GM21423 (cell line): Measurements from ENCODE around the gene EBF4.
"Not testable (repeated sequence)": the region's sequence is repeated elsewhere in the genome, so short reads cannot be mapped to it uniquely, and the experiment has no call there.

Experiments used
- ATAC-seq: cut with Tn5 transposase; IDR thresholded peaks from one replicate; pipeline ENCODE4 v1.9.1; 2021; ENCODE audit warnings: mild to moderate bottlenecking, moderate library complexity; ENCODE audit not compliant: unreplicated experiment

EBF4 gene

DNA sequence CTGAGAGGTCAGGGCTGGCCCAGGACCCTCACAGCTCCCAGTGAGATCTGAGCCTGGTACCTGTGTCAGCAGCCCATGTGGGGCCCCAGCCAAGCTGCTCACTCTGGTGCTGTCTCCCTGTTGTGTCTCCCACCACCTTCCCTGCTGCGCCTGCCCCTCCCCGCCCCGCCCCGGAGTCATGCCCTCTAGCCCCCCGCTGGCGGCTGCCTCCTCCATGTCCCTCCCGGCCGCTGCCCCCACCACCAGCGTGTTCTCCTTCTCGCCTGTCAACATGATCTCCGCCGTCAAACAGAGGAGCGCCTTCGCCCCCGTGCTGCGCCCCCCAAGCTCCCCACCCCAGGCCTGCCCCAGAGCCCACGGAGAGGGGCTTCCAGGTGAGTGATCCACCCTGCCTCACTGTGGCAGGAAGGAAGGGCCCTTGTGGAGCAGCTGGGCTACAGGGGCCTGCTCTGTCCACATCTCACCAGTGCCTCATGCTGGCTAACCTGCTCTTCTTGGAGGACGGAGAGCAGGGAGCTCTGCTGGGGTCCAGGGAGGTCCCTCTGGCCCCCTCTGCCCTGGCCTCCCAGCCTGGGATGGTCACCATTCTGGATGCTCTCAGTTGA is 63.0 kb downstream of the EBF4 start:
- no peak for ATAC-seq

DNA sequence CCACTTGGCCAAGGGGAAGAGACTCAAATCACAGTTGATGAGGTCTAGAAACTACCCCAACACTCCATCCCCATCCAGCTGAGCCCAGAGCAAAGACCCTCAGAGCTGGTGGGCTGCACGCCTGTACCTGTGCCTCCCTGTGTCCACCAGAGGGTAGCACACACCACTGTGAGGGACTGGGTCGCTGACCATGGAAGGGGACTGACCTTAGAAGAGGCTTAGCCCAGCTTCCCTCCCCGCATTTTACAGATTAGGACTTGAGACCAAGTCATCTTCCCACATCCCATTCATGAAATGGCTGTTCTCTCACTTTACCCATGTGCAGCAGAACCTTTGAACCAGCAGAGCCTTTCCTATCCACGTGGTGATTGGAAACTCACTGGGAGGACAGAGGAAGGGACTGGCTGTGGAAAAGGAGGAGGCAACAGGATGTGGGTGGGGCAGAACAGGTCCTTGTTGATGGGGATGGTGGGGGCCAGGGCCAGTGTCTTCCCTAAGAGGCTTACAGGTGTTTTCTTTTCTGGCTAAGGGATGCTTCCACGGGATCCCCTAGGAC is 63.6 kb downstream of the EBF4 start:
- no peak for ATAC-seq

DNA sequence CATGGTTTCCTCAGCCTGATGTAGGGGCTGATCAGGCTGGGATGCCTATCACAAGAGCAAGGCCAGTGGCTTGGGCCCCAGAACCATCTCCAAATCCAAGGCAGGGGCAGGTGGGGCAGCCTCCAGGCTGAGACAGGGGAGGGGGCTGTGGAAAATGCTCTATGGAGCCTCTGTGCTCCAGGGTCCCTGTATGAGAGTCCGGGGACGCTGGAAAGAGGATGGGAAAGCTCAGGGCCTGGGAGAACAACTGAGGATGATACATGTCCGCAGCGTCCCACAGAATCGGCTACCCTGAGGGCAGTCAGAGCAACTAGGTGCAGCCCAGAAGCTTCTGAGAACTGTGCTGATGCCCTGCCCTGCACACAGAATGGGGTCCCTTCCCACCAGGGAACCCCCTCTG is 64.4 kb downstream of the EBF4 start:
- ATAC-seq: no peak

DNA sequence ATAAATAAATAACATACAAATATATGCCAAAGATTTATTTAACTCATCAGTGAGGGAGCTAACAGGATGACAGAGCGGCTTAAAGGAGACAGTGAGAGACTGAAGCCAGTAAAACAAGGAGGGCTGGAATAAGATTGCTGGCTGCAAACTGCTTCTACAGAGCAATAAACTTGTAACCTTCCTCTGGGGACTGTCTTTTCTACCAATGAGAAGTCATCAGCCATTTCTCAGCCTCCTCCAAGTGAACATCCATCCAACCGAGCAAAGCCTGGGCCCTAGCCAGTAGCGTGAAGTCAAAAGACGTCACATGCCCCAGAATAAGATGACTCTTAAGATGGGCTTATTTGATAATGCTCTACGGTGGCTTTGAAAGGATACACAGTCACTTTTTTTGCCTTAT is 65.4 kb downstream of the EBF4 start:
- no peak for ATAC-seq

DNA sequence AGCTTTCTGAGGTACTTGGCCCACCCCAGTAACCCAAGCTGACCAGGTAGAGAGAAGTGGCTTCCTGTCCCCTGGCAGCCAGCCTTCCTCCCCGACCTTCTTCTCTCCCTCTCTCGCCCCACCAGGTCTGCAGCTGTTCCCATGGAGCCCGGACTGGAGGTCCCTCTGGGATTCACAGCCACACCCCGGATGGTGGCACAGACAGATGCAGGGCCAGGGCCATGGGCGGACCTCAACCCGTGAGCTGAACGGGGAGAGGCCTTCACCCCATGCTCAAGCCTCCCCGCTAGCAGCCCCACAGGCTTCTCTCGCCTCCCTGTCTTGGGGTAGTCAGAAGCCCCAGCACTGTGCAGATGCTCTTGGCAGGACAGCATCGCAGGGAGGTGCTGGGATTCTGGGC is 66.6 kb downstream of the EBF4 start:
- ATAC-seq: no peak

DNA sequence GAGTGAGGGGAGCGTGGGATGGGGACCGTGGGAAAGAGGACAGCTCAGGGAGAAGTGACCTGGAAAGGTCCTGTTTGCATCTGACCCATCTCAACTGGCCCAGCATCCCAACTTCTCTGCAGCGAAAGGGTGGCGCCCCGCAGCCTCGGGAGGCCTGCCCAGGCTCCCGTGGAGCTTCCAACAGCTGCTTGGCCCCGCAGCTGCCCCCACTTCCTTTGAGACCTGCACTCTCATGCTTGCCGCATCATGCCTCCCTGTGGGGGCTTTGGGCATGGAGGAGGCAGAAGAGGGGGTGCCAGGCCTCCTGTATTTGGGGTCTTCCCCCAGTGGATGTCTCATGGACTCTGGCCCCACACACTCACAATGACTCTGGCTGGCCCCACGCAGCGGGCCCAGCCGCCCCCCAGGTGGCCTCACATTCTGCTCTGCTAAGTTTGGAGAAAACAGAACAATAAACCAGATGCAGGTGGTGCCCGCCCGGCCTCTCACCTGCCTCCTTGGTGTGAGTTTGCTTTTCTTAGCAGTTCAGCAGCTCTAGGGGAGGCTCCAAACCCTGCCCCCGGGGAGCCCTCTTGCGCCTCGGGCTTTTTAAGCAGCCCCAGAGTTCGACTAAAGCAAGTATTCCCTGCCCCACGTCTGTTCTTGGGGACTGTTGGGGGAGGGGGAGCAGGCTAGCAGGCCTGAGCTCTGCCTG is 67.2 kb downstream of the EBF4 start:
- no peak for ATAC-seq

DNA sequence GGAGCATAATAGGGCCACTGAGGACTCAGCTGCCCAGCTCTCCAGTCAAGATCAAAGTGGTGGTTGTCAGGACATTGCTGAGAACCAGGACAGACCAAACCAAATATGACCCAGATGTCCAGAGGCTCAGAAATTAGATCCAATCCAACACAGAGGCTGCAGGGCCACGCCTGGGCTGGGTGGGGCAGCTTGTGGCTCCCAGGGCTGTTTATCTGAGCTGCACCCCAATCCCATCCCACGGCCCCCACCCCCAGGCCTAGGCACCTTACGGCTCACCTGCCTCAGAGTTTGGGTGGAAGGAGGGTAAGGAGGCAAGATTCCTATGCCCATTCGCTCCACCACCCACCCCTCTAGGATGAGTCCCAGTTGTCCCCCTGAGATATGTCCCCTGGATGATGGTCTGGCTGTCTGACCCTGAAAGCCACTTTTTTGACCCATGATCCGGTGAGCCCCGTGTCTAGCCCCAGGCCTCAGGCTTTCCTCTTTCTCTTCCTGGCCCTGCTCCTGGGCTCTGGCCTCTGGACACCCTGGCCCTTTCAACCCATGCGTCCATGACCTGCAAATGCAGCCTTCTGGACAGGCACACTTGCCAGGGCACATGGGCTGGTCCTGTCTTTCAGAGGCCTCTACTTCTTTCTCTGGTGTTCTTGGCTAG is 67.8 kb downstream of the EBF4 start:
- ATAC-seq: no peak

DNA sequence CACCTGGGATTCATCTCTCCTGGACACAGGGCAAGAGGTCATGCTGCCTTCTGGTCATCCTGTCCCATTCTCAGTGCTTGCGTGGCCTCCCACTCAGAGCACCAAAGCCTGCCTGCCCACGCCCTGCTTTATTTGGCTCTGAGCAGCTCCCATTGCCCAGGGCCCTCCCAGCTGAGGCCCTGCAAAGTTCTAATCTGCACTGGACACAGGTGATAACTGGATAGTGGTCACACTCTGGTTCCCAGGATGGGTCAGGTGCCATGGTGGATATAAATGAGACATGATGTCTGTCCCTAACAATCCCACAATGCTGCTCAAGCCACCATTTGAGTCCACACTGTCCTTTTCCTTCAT is 68.3 kb downstream of the EBF4 start:
- ATAC-seq: no peak

DNA sequence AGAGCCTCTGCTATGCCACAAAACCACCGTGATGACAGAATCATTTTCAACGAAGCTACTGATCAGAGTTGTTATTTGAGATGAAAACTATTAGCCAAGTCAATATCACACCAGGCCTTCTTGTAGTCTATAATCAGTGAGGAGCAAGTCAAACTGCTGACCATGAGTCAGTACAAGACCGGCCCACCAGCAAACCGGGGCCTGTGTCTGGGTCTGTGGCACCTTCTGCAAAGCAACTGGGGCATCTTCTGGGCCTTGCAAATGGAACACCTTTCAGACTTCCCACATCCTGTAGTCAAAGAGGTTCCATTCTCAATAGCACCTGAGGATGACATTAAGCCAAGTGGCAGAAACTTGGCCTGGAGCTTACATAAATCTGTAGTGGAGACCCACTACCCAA is 69.3 kb downstream of the EBF4 start:
- ATAC-seq: no peak

DNA sequence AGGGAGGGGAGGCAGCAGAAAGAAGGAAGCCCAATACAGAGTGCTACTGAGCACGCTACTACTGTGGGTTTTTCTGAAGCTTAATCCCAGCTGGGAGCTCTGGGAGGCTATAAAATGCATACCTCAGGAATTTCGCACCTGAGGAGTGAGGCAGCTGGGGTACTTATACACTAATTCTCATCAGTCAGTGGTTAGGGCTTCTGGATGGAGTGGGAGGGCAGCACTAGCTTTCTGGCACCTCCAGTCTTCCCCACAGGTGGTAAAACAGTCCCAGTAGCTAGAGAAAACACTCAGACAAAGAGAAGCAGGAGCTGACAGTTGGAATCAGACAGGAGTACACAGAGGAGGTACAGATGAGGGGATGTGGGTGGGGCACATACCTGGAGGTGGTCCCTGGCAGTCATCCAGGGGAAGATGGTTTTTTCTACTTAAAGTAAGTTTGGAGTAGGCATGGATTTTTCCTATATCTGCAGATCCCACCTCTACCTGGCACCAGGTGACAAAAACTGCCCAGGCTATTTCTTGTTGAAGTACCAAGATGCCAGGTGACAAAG is 70.1 kb downstream of the EBF4 start:
- no peak for ATAC-seq

DNA sequence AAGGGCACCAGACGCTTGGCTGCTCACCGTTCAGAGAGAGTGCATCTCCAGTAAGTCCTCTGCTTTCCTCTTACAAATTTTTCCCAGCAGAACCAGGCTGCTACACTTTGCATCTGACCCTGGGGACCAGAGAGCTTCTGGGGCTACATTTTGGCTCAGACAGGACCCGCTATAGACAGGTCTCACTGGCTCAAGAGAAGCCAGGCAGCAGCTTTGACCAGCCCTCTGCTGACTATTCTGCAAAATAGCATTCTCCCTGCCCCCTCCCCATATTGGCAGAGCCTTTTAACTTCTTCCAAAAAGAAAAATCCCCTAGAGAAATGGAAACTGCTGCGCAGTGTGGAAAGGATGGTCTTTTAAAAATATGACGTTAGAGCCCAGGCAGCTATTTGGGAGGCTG is 70.6 kb downstream of the EBF4 start:
- no peak for ATAC-seq

DNA sequence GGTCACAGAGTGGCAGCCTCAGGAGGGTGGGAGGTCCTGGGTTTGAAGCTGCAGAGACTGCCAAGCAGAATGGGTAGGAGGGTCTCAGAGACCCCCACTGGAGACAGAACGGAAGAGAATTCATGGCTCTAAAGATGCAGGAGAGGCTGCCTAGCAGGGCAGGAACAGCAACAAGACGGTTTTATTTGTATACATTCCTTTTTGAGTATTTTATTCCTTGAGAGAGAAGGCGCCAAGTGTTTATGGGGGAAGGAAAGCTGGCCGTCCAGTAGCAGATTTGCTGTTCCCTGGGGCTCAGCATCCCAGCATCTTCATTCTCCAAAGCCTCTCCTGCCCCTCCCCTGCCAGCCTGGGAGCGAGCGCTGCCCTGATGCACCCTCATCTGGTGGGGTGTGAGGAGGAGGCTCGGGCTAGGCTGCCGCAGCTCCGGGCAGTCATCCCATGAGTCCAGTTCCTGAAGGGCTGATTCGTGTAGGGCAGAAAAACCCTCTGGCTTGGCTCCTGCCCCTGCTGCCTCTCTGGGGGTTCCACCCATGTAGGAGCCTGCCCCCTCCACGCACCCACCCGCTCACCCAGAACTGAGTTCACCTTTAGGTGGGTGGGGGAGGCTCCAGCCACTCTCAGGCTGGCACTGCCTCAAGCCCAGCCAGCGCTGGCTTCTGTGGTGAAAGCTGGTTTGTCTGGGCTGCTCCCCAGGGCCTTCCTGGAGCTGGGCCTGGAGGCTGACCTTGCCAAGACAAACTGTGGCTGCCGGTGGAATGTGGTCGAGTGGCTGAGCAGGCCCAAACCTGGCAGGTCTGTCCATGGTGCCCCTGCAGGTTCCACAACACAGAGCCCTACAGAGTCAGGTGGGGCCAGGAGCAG is 75.4 kb downstream of the EBF4 start:
- ATAC-seq: no peak

DNA sequence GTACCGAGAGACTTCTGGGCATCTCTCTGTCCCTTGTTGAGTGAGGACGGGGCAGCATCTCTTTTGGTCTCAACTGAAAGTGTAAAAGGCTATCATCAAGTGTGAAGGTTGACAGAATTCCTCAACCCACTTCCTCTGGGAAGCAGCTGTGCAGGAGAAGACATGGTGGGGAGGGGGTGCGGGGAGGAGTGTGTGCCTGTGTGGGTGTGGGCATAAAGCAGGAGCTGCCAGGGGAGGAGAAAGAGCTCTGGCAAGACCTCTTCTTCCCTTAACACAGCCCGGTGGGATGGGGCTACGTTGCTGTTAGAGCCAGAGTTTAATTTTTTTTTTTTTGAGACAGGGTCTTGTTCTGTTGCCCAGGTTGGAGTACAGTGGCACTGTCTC is 76.0 kb downstream of the EBF4 start:
- ATAC-seq: no peak

DNA sequence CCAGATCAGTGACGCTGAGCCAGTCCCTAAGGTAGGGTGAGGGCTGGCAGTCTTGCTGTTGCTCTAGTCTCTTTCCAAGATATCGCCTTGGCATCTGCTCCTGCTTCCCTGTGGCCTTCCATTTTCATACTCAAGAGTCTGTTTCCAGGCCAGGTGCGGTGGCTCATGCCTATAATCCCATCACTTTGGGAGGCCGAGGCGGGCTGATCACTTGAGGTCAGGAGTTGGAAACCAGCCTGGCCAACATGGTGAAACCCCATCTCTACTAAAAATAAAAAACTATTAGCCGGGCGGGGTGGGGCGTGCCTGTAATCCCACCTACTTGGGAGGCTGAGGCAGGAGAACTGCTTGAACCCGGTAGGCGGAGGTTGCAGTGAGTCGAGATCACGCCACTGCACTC is 77.5 kb downstream of the EBF4 start:
- ATAC-seq: not testable (repeated sequence)

DNA sequence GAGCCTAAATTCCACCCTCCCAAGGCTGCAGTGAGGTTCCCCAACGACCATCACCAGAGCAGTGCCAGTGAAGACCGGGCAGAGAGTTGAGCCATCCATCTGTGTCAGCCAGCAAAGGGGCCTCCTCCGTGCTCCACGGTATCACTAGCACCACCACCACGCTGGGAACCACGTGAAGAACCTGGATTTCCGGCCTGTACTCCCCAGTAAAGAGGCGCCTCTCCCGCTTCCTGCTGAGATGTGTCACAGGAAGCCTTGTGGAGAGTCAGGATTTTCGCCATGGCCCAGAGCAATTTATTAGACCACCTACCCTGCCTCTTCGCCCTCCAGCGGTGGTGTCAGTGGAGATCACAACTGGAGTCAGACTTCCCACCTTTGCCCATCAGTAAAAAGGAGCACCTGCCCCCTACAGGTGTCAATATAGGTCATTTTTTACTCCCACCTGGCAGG is 79.1 kb downstream of the EBF4 start:
- ATAC-seq: no peak

DNA sequence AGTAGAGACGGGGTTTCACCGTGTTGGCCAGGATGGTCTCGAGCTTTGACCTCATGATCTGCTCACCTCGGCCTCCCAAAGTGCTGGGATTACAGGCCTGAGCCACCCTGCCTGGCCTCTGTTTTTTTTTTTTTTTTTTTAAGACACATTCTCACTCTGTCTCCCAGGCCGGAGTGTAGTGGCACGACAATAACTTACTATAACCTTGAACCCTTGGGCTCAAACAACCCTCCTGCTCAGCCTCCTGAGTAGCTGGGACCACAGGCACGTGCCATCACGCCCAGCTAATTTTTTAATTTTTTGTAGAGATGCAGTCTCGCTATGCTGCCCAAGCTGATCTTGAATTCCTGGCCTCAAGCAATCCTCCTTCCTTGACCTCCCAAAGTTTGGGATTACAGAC is 81.2 kb downstream of the EBF4 start:
- ATAC-seq: no peak

DNA sequence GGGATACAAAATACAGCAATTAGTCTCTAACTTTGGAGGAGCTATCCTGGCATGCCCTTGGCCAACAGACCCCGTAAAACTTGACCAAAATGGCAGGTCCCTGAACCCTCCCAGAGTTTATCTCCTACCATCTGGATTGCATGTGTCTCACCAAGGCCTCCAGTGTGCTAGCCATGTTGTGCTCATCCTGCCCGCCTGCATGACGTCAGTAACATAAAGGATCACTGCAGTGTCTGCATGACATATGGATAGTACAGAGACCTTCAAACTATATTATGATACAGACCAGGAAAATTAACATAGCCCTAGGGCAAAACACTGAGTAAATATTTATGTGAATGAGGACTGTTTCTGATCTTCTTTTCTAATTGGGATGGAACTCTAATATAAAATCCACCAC is 82.6 kb downstream of the EBF4 start:
- no peak for ATAC-seq

DNA sequence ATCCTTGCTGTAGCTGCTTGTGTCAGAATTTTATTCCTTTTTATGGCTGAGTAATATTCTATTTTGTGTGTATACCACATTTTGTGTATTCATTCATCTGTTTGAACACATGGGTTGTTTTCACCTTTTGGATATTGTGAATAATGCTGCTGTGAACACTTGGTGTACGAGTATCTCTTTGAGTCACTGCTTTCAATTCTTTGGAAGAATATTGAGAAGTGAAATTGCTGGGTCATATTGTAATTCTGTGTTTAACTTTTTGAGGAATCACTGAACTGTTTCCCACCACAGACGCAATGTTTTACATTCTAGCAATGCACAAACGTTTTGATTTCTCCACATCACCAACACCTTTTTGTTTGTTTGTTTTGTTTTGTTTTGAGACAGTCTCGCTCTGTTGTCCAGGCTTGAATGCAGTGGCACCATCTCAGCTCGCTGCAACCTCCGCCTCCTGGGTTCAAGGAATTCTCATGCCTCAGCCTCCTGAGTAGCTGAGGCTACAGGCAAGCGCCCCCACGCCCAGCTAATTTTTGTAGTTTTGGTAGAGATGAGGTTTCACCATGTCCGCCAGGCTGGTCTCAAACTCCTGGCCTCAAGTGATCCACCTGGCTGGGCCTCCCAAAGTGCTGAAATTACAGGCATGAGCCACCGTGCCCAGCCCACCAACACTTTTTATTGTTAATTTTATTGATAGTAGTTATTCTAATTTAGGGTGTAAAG is 86.2 kb downstream of the EBF4 start:
- ATAC-seq: no peak

DNA sequence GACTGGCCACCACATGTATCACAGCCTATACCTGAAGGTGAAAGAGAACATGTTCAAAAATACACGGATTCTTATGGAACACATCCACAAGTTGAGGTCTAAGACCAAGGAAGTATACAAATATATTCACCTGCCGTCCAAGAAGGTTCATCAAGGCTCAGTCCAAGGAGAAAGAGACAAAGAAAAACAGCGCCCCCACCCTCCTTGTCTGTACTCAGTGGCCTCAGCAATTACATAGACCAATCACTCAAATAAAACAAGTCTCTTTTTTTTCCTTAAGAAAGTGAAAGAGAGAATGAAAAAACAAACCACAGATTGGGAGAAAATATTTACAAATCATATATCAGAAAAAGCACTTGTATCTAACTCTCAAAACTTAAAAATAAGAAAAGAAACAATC is 88.4 kb downstream of the EBF4 start:
- ATAC-seq: no peak

DNA sequence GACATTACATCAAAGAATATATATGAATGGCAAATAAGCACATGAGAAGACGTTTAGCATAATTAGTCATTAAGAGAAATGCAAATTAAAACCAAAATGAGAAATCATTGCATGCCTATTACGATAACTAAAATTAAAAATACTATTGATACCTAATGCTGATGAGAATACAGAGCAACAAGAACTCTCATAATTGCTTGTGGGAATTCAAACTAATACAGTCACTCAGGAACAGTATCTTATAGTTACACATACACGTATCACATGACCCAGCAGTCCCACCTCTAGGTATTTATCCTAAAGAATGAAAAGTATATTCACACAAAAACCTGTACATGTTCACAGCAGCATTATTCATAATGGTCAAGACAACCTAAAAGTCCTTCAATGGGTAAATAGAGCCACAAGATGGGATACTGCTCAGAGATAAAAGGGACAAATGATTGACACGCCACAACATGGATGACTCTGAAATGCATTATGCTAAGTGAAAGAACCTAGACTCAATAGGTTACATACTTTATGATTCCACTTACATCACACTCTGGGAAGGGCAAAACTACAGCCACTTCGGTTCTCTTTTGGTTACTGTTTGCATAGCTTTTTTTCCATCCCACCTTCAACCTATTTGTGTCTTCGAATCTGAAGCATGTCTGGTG is 91.5 kb downstream of the EBF4 start:
- ATAC-seq: no peak
